NCI-H187 treated with DMSO at 0.1 percent for 48 hours (cell line): ENCODE data around the gene WFDC5.
"Not testable (repeated sequence)": the region's sequence is repeated elsewhere in the genome, so short reads cannot be mapped to it uniquely, and the experiment has no call there.

ENCODE experiments used
- DNase-seq: peaks from one replicate; lab custom pipeline; 2025; lab: John Stamatoyannopoulos, UW

Gene WFDC5

DNA sequence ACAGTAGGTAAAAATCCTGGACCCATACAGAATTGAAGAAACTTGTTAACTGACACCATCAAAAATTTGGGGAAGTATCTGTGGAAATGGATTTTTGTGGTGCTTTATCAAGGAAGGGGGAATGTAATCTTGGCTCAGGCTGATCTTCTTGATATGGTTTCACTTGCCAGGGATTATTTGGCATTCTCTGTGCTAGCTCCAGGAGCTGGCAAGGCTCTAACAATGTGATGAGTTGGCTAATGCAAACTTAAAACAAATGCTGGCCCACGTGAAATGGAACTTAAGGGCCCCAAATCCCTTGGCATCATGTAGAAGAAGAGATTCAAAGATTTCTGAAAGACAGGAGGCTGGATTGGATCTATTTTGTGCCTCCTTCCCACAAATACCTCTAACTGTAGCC, 27.2 kb downstream of the WFDC5 start:
- no peak for DNase-seq

DNA sequence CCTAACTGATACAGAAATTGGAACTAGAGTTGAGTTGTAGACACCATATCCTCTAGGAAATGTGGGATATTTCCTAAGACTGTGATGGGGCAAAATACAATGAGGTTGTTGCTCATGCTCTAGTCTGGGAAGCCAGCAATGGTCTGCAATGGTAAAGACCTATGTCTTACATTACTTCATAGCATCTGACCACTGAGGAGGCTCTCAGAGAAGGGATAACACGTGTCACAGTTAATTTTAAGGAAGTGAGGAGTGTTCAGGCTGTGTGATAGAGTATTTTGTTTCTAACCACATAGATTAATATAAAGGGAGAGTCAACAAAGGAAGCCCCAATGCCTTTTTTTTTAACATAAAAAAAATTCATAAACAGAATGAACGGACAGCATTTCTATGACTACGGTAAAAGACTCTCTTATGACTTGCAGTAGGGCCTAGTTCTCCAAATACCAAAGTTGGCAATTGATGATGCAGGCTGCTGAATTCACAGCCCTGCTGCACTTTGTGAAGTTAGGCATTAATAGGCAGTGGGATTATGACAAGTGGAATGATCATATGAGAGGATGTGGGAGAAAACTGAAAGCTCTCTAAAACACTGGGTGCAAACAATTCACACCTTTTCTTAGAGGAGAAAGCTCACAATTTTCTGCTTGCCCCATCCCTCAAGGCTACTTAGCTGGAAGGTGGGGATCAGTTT, 27.7 kb downstream of the WFDC5 start:
- DNase-seq: no peak

DNA sequence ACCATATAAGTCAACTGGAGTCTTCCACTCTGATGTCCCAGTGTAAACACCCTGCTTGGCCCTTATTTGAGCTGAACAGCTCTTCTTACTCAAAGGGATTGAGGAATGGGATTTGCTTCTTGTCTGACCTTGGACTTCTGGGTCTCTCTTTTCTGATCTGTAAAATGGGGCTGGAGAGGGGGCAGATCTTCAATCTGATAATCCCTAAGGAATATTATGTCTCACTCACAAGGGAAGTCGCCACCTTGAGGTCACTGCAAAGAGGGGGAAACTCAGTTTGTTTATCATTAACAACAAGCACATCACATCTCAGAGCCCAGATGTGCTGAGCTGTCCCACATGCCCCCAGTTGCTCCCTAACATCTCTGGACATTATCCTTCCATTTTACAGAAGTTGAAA, 29.1 kb downstream of the WFDC5 start:
- no peak for DNase-seq

DNA sequence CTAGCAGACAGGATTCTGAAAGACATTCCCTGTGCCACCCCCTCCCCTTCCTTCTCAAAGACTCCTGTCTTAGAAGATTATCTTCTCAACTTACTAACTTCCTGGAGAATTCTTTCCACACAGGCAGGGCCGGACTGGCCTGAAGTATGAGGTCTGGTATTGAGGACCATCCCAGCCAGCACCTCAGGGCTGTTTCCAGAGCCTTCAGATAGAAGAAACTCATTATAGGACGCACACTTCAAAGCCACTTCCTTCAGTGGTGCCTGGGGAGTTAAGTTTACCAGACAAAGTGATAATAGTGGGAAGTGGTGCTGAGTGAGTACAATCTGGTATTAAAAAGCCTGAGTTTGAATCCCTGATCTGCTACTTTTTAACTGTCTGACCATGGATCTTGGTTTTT, 29.7 kb downstream of the WFDC5 start:
- DNase-seq: no peak

DNA sequence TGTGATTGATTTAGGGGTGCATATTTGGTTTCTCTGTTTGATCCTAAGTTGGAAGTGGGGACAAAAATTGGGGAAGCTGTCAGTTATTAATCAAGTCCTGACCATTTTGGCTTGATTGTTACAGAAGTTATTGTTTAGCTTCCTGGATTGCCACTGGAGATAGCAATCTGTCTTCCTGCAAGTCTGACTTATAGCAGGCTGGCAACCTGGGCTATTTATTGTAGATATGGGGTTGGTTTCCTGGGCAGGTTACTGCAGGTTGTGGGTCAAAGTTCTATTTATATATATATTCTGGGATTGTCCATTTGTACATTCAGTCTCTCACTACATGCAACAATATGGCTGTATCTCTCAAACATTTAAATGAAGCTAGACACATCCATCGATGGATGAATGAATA, 31.8 kb downstream of the WFDC5 start:
- DNase-seq: no peak

DNA sequence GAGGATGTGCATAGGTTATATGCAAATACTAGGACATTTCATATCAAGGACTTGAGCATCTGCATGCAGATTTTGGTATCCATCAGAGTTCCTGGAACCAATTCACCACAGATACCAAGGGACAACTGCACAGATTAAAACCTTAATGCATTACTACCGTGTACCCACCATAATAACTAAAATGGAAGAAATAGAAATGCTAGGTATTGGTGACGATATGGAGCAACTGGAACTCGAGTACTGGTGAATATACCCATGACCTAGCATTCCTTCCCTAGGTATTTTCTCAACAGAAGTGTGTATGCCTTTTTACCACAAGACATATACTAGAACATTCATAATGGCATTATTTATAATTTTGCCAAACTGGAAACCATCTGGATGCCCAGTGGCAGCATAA, 32.5 kb downstream of the WFDC5 start:
- no peak for DNase-seq

DNA sequence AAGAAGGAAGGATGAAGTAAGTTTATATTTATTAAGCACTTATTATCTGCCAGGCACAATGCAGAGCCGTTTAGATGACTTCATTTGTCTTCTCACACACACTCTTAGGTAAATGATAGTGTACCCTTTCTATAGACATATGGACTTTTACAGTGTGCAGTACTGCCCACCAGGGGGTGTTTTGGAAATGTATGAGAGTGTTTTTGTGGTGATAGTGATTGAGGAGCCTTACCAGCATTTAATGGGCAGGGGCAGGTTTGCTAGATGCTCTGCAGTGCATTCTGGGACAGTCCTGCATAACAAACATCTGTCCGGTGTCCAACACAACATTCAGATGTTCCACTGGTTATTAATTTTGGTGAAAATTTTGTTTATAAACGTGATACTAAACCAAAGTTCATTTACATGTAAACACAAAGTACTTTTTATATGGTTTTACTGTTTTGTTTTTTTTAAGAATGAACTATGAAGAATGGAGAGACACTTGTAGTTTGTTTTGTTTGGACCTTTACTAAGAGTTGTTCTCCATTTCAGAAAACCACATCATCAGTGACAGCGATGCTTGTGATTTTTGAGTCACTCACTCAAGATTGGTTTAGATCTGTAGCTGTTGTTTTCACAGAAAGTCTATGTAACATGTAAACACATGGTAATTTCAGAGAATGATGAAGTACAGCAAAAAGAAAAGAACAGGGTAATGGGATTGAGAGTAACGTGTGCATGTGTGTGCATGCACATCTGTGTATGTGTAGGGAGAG, 33.9 kb downstream of the WFDC5 start:
- no peak for DNase-seq

DNA sequence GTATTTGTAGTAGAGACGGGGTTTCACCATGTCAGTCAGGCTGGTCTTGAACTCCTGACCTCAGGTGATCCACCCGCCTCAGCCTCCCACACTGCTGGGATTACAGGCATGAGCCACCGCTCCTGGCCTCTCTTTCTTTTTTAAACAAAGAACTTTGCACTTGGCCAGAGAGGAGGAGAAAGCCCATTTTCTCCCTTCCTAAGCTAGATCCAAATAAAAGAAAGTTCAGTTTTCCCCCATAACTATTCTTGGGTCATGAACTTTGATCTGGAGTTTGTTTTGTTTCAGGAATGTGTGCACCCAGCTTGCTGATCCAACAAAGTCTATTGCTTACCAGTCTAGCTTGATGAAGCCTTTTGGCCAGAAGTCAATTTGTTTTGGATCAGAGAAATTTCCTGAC, 37.4 kb downstream of the WFDC5 start:
- no peak for DNase-seq

DNA sequence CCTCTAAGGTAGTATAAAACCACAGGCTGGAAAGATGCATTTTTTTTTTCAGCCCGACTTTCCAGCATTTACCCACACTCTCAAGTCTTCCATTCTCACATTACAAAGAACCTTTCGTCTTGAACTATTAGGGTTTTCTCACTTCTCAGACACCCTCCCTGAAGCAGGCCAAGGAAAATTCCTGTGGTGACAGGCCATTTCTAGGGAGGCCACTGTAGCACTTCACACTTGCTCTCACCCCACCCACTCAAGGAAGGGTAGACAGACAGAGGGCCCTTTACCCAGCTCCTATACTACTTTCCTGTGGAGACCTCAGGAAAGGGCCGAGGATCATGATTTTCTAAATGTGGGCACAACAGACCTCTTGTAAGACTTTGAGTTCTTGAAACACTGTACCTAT, 41.8 kb downstream of the WFDC5 start:
- DNase-seq: no peak

DNA sequence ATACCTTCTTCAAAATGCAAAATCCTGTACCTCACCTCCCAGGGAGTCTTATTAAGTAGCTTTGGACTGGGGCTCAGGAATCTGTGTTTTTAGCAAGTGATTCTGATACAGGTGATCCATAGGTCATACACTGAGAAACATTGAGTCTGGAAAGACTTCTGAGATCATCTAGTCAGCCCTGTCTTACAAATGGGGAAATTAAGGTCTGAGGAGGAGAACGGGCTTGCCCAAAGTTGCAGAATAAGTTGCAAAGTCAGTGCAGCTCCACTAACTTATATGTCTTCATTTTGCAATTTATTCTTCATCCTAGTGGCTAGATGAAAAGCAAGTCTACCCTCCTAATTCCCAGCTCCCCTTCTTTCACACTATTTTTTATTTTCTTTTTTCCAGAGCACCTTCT, 42.9 kb downstream of the WFDC5 start:
- DNase-seq: no peak

DNA sequence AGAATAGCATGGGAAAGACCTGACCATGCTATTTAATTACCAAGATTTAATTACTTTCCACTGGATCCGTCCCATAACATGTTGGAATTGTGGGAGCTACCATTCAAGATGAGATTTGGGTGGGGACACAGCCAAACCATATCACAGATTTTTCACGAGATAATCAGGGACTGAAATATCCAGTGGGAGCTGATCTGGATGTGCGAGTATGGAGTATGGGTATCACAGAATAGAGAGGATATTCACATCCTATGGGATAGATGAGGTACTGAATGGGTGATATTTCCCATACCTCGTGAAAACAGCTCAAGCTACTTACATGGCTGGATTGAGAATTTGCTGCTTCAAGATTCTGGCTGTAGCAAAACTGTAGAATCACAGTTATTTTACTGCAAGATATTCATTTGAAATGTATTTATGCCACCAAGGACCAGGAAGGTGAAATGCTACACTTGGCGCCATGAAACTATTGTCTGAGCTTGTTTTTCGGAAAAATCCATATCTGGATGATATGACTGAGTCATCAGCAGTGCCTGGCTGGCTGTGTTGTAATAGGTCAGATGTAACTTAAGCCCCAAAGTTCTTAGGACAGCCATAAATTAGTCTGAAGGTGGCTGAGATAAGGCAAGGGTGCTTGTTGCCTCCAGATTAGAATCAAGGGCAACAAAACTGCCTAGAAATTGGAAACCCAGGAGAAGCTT, 43.9 kb downstream of the WFDC5 start:
- DNase-seq: no peak

DNA sequence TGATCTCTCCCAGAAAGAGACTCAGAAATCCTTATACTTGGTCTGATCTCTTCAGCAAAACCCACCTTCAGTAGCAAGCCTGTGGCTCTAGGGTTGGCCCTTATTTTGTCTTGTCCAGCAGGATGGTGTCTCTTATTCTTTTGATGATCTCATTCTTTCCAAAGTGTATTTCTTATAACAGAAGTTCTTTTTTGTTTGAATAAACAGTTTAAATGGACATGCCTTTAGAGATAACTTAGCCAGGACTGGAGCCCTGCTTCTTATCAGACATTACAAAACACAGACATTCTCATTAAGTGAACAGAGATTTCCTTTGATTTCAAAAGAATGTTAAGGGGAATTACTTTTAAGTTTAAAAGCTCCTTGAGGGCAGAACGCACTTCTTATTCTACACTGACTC, 45.7 kb downstream of the WFDC5 start:
- no peak for DNase-seq

DNA sequence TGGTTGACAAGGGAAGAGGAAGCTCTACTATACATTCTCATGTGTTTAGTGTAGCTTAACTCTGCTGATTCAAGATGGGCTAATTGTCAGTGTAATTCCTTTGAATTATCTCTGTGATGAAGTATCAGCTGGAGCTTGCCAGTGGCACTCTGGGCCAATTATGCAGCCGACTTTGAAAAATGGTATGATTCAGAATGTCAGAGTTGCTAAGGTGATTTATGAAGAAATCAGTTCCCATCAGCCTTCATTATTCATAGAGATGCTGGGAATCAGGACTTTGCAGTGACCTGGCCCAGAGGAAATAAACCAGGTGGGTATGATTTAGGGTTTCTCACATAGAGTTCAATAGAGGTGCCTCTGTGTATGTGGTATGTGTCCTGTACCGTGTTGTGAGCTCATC, 47.4 kb downstream of the WFDC5 start:
- DNase-seq: no peak

DNA sequence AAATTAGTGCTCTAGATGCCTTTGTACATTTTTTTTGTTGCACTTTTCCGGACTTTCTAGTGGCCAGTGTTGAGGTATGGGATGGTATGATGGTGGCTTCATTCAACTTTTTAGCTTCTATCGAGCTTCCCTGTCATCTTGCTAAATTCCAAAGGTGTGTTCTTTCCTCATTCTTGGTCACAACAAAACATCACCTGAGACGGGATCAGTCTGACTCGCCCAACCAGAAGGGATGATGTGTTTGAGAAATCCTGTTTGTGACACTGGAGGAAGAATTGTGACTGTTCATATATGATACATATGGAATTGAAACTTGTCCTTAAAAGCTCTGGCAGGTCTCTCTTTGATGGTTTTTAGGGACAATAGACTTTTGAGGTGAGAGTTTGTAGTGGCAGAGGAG, 47.9 kb downstream of the WFDC5 start:
- DNase-seq: no peak

DNA sequence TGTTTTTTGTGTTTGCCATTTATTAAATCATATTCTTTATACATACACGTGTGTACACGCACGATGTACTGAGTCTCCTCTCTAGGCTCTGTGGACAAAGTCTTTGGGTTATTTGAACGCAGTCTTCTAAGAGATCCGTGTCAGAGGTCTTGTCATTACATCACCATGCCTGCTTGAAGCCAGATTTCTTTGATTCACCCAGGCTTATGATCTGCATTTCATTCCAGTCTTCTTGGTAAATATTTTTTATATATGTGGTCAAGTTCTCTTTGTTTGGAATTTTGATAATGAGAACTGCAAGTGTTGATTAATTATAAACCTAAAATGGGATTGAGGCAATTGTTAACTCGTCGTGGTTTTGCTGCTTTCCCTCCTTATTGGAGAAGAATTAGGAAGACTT, 48.6 kb downstream of the WFDC5 start:
- no peak for DNase-seq

DNA sequence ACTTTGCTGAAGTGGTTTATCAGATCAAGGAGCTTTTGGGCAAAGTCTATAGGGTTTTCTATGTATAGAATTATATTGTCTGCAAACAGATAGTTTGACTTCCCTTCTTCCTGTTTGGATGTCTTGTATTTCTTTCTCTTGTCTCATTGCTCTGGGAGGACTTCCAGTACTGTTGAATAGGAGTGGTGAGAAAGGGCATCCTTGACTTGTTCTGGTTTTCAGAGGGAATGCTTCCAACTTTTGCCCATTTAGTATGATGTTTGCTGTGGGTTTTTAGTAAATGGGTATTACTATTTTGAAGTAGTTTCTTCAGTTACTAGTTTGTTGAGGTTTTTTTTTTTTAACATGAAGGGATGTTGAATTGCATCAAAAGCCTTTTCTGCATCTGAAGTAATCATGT, 50.2 kb downstream of the WFDC5 start:
- DNase-seq: no peak

DNA sequence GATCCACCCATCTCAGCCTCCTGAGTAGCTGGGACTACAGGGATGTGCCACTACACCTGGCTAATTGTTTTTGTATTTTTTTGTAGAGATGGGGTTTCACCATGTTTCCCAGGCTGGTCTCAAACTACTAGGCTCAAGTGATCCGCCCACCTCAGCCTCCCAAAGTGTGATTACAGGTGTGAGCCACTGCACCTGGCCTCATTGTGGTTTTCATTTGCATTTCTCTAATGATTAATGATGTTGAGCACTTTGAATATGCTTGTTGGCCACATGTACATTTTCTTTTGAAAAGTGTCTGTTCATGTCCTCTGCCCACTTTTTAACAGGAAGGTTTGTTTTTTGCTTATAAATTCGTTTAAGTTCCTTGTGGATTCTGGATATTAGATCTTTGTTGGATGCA, 51.9 kb downstream of the WFDC5 start:
- not testable (repeated sequence) for DNase-seq

DNA sequence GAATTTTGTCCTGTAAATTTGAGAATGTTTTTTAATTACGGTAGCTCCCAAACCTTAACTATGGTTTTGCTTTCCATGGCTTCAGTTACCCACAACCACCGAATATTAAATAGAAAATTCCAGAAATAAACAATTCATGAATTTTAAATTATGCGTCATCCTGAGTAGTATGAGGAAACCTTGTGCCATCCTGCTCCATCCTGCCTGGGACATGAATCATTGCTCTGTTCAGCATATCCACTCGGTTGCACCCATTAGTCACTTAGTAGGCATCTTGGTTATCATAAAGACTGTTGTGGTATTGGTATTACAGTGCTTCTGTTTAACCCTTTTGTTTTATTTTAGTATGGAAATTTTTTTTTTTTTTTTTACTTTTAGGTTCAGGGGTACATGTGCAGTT, 53.7 kb downstream of the WFDC5 start:
- DNase-seq: no peak

DNA sequence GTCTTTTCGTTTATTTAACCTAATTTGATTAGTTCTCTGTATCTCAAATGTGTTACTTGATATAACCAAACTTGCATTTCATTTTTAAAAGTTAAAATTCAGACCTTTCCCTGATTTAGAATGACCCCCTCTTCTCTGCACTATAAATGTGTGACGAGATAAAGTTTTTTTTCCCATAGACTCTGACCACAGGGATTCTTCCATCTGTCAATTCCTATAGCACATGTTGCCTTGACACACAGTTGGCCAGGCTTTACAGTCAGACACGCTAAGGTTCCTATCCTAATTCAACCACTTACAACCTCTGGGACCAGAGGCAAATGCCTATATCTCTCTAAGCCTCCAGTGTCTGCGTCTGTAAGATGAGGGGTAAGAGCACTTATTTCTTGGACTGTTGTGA, 54.7 kb downstream of the WFDC5 start:
- DNase-seq: no peak
